HG03066 (cell line): ENCODE measurements around the gene CCDC91.

Experiments
- ATAC-seq: cut with Tn5 transposase; IDR thresholded peaks from one replicate; pipeline ENCODE4 v1.9.1; 2021; ENCODE audit warnings: low read depth; ENCODE audit not compliant: unreplicated experiment

CCDC91 gene

DNA sequence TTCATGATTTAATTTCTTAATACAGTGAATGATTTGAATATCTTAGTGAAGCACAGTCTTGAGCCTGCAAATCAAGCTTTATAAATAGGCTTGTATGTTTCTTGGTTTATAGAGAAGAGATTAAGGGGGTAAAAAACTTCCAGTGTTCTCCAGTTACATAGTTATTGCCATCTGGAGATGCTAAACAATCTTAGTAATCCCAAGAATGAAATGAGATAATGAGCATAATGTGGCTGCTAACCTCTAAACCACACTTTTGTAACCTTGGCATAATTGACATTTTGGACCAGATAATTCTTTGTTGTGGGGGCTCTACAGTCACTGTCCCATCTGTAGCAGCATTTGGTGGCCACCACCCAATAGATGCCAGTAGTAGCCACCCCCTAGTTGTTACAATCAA is 316.8 kb downstream of the CCDC91 start:
- no peak for ATAC-seq

DNA sequence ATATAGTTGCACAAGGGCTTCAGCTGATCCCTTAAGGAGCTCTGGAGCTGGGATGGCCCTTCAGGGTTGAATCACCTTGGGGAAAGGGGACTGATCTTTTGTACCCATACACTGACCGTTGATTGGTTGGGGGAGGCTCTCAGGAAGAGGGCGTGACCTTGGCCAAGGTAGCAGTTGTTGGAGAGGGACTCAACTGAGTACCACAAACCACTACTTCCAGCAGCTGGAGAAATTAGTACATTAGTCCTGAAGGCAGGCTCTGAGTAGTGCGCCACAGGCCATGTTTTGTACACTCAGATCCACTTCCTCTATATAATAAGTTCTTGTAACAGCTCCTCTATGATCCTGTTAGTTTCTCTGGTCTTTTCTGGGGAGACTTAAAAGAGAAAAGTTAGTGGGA is 317.6 kb downstream of the CCDC91 start:
- no peak for ATAC-seq

DNA sequence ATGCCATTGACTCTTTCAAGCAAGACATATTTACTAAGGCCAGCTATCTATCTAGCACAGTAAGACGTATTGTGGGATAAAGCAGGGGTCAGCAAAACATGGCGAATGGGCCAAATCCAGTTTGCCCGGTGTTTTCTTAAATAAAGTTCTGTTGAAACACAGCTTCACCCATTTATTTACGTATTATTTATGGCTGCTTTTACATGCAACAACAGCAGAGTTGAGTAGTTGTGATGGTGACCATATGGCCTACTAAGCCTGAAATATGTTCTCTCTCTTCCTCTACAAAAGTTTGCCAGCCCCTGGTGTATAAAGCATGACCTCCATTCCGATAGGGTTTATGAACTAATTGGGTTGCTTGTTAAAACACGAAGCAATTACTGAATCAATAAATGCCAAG is 322.1 kb downstream of the CCDC91 start:
- ATAC-seq: no peak

DNA sequence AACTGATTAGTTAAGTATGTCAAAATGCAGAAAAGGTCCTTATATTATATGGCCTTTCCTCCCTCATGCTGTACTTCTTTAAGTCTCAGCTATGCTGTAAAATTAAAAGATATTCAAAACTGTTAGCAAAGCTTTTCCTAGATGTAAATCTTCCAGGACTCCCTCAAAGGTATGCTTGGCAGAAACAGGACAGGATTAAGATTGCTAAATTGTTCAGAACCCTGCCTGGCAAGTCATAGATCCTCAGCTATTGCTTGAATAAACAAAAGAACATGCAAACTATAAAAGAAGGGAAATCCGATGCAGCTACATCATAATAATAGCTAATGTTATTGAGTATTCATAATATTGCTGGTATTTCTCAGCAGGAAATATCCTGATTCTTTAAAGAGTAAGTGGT is 322.6 kb downstream of the CCDC91 start:
- ATAC-seq: no peak

DNA sequence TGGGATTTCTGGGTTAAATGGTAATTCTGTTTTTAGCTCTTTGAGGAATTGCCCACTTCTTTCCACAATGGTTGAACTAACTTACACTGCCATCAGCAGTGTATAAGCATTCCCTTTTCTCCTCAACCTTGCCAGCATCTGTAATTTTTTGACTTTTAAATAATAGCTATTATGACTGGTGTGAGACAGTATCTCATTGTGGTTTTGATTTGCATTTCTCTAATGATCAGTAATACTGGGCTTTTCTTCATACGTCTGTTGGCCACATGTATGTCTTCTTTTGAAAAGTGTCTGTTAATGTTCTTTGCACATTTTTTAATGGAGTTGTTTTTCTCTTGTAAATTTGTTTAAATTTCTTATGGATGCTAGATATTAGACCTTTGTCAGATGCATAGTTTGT is 323.7 kb downstream of the CCDC91 start:
- ATAC-seq: no peak

DNA sequence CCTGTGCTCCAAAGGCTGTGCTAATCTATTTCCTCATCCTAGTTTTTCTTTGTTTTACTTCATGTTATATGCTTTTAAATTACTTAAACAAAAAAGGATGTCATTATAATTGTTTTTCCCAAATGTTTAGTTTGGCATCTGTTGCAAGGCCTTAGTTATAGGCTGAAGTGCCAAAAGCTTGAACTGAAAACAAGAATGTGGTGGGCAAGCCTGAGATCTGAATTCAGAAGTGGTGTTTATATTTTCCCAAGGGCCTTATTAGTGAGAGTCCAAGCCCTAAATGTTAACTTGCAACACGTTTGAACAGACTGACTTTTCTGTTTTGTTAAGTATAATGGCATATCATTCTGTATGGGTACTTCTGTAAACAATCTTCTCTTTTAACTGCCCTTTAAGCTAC is 326.8 kb downstream of the CCDC91 start:
- no peak for ATAC-seq

DNA sequence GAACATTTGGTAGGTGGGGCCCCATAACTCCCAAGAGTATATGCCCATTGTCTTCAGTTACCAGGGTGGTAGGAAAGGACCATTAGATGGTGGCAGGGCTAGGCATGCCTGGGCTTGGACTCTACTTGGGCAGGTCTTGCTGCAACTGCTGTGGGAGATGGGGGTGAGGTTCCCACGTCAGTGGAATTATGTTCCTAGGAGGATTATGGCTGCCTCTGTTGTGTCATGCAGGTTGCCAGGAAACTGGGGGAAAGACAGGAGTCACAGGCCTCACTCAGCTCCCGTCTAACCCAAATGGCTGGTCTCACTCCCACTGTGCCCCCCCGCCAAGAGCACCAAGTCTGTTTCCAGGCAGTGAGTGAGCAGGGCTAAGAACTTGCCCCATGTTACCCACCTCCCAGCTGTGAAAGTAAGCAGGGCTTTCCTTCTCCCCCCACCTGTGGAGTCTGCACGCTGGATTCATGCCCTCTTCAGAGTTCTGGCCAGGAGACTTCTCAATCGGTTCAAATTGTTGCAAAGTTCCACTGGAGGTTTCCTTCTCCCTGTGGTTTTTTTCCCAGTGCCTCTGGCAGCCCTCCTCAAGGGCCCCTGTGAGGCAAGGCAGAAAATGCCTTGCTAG is 337.5 kb downstream of the CCDC91 start:
- ATAC-seq: no peak

DNA sequence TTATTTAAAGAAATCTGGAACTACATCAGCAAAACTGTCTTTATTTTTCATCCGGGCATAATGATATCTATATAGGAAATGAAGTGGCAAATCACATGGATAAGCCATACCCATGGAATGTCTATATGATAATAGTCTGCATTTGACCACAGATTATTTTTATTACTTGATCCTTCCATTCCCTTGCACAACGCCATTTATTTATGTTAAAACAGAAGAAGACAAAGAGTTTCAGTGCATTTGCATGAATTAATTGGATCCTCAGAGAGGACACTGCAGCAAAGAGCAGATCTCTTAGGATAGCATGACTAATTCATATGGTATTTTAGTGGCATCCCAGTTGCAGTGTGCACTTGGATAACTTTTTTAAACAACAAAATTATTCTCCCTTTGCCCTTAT is 345.0 kb downstream of the CCDC91 start:
- no peak for ATAC-seq

DNA sequence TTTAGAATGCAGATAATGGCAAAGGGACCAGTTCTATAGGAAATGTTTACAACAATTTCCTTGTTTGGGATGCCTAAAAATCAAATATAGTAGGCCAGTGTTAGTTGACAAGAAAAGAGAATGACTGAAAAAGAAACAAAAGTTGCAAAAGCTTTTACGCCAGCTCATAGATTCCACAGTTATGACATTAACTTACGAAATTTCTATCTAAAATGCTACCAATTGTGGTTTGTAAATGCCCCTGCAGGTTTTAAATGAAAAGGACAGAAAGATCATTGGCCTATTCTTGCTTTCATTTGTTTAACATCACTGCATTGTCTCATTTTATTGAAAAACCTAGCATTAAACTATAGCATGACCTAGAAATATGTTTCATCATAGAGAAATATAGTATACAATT is 345.8 kb downstream of the CCDC91 start:
- ATAC-seq: no peak

DNA sequence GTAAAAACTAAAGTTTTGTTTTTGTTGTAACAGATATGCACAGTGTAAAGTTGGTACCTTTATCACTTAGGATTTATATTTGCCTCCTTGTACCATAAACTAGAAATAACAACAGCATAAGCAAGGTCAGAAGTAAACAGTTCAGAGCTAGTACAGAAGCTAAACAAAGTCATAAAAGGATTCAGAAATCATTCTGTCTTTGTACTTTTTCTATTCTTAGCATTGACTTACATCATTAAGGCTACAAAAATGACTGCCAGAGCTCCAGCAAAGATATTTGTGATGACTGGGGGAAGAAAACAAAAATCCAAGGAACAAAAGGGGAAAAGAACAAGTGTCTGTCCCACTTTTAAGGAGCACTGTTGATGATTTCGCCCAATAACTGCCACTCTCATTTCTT is 347.2 kb downstream of the CCDC91 start:
- ATAC-seq: no peak

DNA sequence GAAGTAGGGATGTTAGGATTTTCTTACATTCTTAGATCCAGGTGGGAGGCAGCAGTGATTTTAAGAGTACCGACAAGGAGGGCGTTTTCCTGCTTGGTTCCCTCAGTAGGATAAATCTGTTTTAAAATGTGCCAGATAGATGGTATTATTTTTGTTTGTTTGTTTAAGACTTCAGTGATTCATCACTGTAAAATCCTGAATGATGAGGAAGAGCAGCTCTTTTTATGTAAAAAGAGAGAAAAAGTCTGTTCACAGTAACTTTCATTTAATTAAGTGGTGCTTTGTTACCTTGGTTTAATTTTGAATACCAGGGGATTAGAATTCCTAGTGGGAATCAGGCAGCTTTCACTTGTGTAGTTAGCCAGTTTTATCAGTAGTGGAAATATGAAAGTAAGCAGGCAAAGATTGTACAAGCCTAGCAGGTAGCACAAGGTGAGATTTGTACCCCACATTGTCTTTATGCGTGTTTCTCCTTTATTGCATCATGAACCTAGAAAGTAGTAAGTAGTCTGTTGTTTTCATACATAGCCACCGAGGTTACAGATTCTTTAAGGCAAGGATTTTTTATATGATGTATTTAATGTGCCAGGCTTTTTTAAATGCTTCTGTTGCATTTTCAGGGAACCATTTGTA is 349.6 kb downstream of the CCDC91 start:
- no peak for ATAC-seq

DNA sequence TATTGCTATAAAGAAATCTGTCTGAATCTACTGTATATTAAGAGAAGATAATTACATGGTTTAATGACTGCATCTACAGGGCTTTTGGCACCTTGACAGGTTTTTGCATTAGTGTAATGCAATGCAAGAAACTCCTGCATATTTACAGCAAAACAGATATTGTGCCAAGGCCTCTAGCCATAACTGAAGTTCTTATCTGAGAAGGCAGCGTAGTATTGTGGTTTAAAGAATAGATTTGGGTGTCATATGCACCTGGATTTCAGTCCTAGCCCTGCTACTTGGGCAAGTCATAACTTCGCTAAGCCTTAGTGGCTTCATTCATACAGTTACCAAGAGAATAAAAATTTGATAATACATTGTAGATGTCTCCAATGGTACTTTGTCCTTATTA is 350.1 kb downstream of the CCDC91 start:
- no peak for ATAC-seq

DNA sequence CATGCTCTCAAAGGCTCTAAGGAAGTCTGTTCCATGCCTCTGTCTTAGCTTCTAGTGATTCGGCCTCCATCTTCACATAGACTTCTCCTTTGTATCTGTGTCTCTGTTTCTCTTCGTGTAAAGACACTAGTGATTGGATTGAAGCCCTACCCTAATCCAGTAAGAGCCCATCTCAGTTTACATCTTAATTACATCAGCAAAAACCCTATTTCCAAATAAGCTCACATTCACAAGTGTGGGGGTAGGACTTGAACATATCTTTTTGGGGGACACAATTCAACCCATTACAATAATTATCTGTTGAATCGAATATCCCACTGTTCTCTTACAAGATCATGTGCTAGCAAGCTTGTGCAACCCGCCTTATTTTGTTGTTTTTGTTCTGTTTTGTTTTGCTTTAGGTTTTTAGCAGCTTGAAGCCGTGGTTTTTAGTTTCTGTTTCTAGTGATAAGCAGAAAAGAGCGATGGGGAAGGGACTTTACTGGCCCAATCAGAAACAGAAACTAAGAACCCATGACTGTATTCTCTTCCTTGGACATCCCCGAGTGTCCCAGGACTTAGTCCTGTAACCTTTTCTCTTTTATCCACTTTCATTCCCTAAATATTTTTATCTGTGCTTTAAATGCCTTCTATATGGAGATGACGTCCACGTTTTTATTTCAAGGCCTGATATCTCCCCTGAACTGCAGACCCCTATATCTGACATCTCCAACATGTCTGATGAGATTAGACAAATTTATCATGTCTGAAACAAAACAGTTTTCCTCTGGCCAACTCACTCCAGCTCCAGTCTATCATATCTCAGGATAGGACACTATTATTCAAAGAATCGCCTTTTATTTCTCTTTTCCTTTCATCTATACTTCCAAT is 353.0 kb downstream of the CCDC91 start:
- ATAC-seq: peak; percentile 89

DNA sequence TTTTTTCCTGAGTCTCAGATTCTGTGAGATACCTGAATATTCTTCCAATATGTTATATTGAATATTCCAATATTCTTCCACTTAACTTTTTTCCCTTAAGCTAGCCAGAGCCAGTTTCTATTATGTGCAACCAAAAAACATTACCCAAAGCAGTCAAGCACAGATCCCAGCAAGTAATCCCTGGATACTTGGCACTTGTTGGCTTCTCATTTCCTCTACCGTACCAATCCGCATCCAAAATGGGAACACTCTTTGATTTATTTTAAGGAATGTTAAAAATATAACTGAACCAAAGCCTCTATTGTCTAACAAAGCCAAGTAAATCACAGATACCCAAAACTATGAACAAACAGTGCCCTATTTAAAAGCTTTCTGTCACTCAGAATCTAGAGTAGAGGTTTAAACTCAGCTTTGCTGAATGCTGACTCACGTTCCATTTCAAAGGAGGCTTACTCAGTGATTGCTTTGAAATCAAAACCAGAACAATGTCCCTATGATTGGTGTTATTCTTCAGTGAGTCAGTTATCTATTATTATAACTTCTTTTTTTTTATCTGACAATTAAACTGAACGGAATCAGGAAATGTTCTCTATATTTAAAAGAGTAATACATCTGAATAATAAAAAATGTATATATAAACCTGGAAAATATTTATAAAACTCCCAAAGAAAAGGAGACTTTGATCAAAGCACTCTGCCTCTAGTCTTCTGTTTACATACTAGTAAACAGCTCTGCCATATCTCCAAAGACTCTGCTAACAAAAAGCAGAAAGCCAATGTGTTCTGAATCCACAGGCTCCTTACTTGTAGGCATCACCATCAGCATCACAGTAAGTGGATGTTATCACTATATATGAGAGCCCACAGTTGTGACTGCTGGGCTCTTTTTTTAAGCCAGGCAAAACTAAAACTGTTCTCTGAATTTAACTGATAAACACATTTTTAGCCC is 360.8 kb downstream of the CCDC91 start:
- ATAC-seq: no peak

DNA sequence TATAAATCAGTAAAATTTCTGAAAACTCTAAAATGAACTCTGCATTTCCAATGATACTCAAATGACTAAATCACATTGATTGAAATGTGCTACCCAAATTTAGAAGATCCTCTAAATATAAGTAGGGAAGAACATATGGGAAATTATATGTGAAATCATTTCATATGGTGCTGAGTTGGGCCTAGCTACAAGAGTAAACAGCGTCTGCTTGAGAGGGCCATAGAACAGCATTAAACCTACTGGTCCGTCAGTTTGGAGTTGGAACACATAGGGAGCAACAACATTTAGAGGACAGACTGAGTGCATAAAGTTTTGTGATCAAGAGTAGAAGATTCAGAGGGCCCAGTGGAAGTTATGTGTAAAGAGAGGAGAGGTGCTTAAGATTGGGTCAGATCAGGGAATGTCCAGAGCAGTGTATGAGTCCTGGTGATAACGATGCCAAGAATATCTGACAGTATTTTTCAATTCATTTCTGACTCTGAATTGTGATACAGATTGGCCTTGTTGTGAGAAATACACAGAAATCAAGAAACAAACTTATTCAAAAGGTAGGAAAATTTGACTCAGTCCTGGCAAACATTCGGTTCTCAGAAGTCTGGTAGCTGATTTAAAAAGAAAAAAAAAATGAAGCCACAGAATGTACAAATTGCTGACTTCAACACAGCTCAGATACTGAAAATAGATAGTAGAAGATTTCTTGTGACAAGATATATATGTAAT is 362.2 kb downstream of the CCDC91 start:
- ATAC-seq: no peak

DNA sequence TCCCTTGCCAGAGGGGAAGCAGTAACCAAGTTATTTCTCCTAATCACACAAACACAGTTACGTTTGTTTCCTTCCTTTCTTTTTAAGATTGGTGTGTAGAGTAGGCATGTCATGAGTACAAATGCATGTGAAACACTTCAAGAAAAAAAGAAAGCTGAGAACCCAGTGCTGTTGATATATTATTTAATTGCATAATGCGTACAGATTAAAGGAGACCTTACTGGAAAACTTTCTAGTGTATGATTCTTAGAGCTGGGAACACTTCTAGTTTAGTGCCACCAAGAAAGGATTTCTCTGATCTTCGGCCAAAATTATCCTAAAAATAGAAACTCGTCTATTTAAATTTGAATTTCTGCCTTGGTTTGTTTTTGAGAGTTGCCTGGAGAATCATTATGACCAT is 365.5 kb downstream of the CCDC91 start:
- ATAC-seq: no peak

DNA sequence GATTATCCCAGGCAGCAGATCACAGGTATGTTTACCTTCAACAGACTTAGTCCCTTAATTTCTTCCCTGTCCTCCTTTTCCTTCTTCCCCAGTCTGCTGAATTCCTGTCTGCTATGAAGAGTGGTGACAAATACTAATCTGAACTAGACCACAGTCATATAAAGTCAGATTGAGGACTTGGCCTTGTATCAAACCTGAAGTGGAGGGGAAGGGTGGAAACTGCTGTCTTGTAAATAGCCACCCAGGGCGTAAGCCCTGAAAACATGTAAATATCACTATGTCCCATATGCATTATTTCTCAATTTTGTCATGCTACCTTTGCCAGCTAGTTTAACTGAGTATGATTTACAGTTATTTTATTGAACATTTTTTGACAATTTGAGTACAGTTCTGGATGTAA is 368.0 kb downstream of the CCDC91 start:
- ATAC-seq: no peak

DNA sequence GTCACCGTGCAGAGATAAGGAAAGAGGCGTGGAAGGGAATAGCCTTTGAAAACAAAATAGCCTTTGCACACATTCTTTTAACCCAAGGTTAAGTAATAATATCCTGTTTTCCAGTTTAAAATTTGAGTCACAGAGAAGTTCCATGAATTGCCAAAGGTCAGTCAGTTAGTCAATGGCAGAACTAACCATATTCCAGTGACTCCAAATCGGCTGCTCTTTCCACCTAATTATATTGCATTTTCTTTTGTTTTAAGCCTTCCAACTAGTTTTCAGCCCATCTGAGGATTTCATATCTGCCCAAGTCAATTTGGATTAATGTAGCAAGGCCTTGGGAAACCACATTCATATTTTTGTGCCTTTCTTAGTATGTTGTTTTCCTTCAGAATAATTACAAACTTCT is 373.0 kb downstream of the CCDC91 start:
- ATAC-seq: no peak

DNA sequence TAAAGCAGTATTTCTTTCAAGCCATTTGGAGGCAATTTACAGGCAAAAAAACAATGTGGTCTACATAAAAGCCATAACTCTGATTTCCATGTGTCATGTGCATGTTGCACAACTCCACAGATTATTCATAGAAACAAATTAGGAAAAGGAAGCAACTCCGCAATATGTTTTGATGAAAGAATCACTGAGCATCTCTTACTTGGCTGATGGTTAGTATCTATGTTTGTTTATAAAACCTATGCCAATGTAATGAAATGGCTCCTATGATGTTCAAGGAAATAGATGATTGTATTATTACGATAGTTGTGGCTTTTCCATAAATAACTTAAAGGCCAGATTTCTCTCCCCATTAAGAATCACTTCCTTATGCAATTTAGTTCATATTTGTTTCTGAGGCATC is 373.7 kb downstream of the CCDC91 start:
- ATAC-seq: no peak

DNA sequence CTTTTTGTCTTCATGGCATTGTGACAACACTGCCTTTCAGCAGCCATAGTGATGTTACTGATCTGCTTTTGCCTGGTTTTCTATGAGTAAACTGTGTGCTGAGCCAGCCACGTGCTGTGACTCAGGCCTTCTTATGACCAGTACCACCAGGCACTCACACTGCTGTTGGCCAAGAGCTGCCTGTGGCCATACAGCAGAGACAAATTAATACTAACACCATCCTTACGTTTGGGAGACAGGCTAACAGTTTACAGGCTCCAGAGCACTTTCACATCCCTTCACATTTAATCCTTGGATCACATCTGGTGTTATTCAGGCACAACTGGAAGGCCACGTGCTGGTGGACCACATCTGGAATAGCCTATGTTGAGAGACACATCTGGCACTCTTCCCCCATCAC is 377.9 kb downstream of the CCDC91 start:
- no peak for ATAC-seq
